Activated CD4-positive, alpha-beta T cell treated with anti-CD3 and anti-CD28 coated beads, Interleukin-2, amount 50 U/mL, for 16 hours (primary cell): Measurements from ENCODE around the gene DIS3.
"Not testable (repeated sequence)": the region's sequence is repeated elsewhere in the genome, so short reads cannot be mapped to it uniquely, and the experiment has no call there.

Experiments used
- DNase-seq: peaks from one replicate; pipeline ENCODE4 v3.0.0-alpha.2; 2020

Gene DIS3, protein sequence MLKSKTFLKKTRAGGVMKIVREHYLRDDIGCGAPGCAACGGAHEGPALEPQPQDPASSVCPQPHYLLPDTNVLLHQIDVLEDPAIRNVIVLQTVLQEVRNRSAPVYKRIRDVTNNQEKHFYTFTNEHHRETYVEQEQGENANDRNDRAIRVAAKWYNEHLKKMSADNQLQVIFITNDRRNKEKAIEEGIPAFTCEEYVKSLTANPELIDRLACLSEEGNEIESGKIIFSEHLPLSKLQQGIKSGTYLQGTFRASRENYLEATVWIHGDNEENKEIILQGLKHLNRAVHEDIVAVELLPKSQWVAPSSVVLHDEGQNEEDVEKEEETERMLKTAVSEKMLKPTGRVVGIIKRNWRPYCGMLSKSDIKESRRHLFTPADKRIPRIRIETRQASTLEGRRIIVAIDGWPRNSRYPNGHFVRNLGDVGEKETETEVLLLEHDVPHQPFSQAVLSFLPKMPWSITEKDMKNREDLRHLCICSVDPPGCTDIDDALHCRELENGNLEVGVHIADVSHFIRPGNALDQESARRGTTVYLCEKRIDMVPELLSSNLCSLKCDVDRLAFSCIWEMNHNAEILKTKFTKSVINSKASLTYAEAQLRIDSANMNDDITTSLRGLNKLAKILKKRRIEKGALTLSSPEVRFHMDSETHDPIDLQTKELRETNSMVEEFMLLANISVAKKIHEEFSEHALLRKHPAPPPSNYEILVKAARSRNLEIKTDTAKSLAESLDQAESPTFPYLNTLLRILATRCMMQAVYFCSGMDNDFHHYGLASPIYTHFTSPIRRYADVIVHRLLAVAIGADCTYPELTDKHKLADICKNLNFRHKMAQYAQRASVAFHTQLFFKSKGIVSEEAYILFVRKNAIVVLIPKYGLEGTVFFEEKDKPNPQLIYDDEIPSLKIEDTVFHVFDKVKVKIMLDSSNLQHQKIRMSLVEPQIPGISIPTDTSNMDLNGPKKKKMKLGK

DNA sequence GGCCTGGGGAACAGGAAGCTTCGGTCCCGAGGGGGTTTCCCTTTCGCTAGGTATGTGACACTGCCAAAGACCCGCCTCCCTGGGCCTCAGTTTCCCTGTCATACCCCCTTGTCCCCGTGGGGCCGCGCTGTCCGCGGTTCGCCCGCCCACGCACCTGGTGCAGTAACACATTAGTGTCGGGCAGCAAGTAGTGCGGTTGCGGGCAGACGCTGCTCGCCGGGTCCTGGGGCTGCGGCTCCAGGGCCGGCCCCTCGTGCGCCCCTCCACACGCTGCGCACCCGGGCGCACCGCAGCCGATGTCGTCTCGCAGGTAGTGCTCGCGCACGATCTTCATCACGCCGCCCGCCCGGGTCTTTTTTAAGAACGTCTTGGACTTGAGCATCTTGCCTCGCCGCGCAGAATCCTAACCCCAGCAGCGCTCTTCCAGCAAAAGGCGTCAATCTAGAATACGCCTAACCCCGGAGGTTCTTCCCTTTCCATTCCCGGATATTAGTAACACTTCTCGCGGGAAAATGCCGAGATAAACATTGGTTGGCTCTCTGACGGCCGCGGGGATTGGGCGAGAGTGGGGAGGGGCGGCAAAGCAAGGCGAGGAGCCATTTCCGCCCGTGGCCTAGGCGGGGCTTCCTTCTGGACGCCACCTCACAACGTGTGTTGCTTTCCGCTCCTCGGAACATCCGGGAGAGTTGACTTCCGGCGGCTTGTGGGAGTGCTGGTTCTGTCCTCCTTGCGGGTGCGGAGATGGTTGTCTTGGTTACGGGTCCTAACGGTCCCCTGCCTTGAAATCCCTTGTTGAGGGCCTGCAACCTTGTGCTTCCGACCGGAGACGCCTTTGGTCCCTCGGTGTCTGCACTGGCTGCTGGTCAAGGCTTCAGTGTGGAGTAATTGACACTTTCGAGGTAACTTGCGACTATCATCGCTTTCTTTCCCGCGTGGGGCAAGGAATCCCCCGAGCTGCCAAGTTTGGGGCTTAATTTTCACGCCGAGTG is at the start of gene DIS3, which contains the start of gene PIBF1:
DIS3 (minus strand) TSS at position 450 of the 989 bp plus-strand sequence; CDS start at position 382, 68 bp downstream.
PIBF1 (plus strand) TSS at position 683 of the 989 bp plus-strand sequence. CDS start 1,337 bp downstream, outside the sequence.
- peak; percentile 99 for DNase-seq

DNA sequence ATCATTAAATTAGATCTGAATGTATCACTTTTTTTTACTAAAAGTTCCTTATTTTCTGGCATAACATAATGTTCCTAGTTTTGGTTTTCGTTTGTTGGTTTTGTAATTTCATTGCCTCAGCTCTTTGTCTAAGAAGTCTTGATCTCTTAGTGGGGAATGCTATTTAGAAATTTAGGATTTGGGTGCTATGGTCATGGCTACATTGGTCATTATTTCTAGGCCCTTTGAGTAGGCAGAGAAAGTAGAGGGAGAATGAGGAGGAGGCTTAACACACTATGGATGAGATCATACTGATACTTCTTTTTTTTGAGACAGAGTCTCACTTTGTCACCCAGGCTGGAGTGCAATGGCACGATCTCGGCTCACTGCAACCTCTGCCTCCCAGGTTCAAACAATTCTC is 42.0 kb upstream of the DIS3 start:
- no peak for DNase-seq

DNA sequence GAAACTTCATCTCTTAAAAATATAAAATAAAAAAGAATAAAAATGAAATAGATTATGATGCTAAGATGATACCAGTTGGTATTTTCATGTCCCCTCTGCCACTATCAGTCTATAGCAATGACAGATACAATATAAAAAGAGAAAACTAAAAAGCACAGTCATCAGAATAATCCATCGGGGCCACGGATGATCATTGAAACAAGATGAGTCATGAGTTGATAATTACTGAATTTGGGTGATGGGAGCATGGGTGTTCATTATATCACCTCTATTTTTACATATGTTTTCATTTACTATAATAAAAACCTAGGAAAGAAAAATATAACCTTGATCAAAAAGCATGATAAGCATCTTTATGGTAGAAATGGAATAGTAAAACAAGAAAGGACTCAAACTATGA is 41.4 kb upstream of the DIS3 start:
- no peak for DNase-seq

DNA sequence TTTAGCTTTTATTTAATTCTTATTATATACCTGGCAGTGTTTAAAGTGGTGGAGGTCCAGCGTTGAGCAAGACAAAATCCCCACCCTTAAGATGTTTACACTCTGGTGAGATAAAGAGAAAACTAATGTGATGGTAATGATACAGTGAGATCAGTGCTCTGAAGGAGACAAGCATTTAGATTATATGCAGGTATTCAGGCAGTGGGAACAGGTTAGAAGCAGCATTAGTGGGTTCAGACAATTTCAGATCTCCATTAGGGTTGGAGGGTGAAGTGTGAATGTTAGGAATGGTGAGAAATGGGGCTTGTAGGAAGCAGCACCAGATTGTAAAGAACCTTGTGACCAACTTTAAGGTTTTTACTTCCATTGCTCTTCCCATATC is 39.2 kb upstream of the DIS3 start:
- no peak for DNase-seq

DNA sequence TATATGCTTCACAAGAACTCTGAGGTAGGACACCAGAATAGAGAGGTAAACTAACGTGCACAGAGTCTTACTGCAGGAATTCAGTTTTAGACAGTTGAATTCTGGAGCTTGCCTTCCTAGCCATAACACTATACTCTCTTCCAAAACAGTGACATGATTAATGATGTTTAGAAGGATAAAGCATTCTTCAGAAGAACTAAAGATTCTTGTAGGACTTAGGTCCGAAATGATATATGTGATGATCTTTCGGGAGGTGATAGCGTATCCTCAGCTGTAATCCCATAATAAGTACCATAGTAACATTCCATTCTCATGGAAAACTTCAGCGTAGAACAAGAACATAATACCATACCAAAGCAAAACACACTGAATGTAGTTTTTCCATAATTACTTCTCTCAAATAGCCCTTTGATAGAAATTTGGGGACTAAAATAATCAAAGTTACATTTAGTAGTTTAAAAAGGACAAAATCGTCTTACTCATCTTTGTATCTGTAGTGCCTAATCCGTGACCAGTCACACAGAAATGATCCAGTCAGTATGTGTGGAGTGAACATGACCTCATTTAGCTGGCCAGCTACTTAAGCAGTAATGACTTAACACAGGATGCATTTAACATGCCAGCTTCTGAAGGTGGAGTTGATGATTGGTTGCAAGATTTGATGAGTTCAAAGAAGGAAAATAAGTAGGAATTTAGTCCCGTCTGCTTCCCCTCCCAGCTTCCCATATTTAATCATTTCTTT is 38.6 kb upstream of the DIS3 start:
- DNase-seq, result no peak

DNA sequence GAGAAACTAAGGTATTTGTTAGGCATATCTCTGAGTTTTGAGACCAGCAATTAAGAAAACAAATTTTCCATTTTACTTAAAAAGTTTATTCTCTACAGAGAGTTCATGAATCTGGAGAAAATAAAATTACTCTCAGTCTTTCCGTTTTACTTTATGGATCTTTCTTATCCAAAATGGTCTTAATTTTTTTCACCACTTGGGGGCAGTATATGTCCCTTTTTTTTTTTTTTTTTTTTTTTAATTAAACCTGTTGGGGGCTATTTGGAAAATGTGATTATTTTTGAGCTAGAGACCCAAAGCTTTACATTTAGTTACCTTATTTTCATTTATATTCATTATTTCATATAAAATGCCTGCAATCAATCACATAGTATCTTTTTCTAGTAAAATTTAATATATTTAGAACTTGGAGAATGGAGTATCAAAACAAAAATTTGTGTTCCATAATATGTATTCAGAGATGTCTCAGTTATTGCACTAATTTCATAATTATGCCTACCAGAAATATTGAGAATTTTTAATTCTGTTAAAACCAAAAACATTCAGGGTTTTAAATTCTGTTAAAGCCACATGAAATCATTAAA is 27.3 kb upstream of the DIS3 start:
- peak; percentile 3 for DNase-seq

DNA sequence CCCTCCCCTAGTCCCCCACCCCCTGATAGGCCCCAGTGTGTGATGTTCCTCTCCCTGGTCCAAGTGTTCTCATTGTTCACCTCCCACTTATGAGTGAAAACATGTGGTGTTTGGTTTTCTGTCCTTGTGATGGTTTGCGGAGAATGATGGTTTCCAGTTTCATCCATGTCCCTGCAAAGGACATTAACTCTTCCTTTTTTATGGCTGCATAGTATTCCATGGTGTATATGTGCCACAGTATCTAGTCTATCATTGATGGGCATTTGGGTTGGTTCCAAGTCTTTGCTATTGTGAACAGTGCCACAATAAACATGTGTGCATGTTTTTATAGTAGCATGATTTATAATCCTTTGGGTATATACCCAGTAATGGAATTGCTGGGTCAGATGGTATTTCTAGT is 24.8 kb upstream of the DIS3 start:
- DNase-seq, result not testable (repeated sequence)

DNA sequence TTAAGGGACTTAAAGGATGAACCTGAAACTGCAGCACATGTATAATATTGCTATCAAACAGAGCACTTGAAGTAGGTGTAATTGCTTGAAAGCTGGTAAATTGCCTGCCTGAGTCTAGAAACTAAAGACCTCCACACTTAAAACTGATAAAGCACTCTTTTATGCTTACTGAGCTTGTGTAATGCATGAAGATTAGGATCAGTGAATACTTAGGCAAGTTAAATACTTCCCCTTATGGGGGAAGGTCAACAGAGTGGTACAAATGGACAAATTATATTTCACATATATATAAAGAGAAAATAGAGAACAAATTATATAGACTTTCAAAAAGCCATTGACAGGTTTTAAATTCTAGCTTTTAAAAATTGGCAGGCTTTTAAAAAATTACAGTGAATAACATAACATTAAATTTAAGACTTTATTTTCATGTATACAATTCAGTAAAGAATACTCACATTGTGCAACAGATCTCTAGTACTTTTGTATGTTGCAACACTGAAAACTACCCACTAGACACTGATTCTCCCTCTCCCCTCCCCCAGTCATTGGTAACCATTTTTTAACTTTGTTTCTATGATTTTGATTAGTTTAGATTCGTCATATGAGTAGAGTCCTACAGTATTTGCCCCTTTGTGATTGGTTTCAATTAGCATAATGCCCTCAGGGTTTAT is 24.1 kb upstream of the DIS3 start:
- DNase-seq, result no peak

DNA sequence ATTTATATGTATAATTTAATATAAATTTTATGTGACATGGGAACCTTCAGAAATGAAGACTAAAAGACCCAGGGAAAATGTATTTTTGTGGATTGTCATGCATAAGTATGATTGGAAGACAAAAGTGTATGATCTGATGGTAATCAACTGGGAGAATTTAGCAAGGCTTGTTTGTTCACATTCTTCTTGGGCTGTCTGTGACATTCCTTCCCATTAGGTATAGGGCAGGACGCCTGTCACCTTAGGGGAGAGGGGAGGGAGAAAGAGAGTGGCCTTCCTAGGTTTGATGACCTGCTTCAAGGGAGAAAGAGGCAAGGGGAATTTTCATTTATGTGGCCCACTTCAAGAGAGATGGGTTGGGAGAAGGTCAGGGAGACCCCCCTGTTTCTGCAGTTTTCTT is 22.6 kb upstream of the DIS3 start:
- no peak for DNase-seq

DNA sequence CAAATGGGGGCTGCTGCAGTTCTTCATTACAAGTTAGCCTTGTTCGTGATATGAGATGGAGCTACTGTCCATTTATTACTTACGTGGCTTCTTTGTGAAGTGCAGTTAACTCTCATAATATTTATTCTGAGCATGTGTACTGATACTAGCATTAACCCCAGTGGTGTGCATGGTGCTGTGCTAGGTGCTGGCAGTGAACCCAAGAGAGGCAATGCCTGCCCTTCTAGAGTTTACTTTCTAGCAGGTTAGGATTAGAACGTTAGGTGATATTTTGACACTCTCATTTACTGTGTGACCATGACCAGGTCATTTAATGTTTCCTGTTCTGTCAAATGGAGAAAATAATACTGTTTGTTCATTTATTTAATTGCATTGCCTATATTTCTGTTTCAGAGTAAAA is 17.1 kb upstream of the DIS3 start:
- no peak for DNase-seq

DNA sequence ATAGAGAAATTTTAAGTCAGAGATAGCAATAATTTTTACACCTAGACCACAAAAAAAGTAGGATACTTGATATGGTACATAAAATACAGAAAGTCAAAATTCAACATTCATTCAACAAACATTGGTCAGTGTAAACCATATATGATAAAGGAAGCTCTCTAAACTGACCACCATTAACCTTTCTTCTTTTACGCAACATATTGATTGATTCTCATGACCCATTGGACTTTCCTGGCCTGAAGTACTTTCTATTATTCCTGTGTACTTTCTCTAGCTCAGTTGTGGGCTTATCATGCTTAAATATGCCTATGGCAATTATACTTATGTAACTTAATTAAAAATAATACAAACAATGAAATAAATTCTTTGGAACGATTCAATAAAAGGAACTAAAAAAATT is 10.9 kb upstream of the DIS3 start:
- no peak for DNase-seq

DNA sequence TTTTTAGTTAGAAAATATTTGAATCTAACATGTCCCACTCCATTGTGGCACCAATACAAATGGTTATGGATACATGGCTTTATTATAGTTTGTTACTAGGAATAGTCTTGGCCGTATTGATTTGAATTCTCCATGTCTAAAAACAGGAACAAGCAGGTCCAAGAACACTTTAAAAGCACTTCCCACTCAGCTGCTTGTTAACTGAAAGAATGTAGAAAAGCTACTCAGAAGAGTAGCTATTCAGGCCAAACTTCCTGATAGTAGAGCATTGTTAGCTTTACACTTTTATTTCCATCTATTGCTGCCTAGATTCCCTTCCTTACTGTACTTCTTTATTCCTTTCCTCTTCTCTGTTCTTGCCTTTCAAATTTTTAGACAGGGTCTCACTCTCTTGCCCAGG is 7.1 kb upstream of the DIS3 start:
- no peak for DNase-seq

DNA sequence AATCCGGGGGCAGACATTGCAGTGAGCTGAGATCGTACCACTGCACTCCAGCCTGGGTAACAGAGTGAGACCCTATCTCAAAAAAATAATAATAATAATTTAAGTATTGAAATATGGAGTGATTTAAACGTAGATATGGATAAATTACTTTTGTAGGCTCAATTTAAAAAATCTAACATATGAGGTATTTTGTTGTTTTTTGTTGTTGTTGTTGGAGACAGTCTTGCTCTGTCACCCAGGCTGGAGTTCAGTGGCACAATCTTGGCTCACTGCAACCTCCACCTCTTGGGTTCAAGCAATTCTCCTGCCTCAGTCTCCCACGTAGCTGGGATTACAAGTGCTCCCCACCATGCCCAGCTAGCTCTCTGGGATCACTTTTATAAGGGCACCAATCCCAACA is 3.0 kb upstream of the DIS3 start:
- DNase-seq, result not testable (repeated sequence)

DNA sequence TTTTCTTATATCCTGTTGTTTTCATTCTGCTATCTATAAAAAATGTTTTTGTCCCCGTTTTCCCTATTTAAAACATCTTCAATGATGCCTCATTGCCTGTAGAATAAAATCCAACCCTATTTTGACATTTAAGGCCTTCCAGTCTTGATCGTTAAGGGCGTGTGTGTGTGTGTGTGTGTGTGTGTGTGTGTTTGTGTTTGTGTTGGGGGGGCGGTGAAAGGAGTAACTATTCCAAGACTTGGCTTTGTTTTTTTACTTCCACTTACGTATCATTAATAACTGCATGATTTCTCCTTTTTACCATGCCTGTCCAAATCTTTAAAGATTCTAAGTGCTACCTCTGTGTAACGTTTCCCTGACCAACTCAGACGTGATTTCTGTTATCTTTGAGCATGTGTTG is 1.0 kb upstream of the DIS3 start:
- peak; percentile 3 for DNase-seq

DNA sequence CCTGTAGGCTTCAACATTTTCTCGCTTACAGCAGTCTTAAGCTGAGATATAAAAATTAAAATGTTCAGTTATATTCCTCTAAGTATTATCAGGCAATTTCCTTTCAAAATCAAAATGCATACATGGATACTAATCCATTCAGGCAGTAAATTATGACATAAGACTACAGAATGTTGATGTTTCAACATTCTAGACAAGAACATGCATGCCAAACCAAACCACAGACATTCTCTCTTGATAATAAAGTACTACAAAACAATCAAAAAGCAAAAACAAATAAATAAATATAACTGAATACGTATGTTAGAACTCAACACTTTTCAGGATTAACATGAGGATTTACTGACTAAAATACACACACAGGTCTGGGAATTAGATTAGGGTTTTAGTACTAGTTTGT is 7.7 kb downstream of the DIS3 start:
- DNase-seq, result no peak

DNA sequence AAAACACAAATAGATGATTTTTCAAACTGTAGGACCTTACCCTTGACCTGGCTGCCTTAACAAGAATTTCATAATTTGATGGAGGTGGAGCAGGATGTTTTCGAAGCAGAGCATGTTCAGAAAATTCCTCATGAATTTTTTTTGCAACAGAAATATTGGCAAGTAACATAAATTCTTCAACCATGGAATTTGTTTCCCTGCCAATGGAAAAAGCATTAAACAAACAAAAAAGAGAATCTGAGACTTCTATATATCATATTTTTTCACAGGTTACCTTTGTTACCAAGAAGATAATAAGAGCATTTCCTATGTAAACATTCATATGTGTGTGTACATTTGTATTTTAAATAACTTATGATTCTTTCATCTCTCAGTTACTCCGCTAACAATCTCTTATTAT is 18.3 kb downstream of the DIS3 start:
- no peak for DNase-seq

DNA sequence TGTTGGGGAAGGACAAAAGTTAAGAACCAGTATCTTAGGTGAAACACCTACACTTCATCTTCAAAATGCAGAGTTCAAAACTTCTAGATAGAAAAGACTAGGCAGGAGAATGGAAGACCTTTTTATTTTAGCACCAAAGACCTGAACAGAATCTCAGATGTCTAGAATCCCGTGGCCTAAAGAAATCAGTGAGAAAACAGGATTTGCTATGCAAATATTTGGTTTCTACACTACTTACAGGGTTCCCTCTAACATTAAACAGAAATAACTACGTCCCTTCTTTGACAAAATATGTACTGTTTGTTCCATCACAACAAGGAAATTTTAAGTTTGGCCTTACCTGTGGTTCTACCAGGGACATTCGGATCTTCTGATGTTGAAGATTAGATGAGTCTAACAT is 21.5 kb downstream of the DIS3 start:
- DNase-seq, result no peak

DNA sequence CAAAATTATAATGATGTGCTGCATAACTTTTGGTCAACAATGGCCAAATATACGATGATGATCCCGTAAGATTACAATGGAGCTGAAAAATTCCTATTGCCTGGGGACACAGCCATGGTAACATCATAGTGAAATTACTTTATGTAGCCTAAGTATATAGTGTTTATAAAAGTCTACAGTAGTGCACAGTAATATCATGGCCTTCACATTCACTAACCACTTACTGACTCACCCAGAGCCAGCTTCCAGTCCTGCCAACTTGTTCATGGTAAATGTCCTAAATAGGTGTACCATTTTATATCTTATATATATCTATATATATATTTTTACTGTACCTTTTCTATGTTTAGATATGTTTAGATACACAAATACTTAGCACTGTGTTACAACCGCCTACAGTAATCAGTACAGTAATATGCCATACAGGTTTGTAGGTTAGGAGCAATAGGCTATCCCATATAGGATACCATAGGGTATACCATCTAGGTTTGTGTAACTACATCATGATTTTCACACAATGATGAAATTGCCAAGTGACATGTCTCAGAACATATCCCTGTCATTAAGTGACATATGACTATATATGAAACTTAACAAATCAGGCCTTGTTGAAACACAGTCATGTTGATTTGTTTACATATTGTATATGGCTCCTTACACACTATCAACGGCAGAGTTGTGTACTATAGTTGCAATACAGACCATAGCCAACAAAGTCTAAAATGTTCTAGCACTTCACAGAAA is 23.7 kb downstream of the DIS3 start:
- DNase-seq, result no peak

DNA sequence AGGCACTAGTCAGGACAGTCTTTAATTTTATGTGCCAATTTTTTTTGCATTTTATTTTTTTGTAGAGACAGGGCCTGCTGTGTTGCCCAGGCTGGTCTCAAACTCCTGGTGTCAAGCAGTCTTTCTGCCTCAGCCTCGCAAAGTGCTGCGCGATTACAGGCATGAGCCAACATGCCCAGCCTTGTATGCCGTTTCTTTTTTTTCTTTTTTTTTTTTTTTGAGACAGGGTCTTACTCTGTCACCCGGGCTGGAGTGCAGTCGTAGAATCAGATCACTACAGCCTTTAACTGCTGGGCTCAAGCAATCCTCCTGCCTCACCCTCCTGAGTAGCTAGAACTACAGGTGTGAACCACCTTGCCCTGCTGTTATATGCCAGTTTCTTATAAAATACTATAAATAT is 27.6 kb downstream of the DIS3 start:
- no peak for DNase-seq

DNA sequence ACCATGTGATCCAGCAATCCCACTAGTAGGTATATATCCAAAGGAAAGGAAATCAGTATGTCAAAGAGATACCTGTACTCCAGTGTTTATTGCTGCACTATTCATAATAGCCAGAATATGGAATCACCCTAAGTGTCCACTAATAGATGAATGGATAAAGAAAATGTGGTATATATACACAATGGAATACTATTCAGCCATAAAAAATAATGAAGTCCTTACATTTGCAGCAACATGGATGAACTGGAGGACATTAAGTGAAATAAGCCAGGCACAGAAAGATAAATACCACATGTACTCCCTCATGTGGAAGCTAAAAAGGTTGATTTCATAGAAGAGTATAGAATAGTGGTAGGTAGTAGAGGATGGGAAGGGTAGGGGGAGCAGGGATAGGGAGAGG is 30.5 kb downstream of the DIS3 start:
- no peak for DNase-seq
